ENCODE measurements around the gene IER3. TPM values are rescaled to one million over a fixed set of nuclear protein-coding genes. Genes with fewer than 3 reads are reported as not detected.
A peak's percentile ranks its signal among the peaks of the same experiment; 100 is the strongest.

IER3 gene
- total and polyA plus RNA-seq, 2 of the 13 experiments (the other 11 are each of a cell fraction or from before 2014, with no cell fraction given), result 51.1 to 131 TPM

DNA sequence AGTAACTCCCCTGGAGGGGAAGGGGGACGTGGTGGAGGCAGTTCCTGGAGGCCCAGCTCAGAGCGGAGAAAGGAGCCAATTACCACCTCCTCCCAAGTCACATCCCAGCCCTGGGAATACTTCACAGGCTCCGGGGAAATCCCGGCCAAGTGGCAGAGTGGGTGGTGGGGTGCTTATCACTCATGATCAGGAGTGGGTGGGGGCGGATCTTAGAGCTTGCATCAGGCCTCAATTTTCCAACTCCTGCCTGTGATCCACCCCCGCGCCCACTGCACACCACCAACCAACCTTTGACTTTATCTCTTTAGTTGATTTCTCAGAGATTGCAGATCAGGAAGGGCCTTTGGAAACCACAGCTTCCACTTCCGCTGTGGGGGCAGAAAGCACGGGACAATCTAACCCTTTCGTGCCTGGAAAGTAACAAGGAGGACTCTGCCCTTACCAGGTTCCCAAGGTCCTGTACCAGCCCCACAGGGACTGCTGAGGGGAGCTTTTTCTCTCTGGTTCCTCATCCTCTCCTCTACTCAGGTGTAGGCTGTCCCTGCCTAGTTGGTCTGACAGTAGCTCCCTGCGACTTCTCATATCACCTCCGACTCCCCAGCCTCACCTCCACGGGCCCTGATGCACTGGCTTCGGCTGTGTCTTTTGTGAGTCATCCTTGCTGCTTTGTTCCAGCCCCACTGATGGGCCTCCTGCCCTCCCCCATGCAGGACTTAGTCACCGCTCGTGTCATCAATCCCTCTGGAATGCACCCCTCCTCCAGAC, 24.9 kb upstream of the IER3 start (continued):
- no peak for TF ChIP-seq ELK4 (CRISPR knock-in tag; IDR thresholded peaks at IDR 0.05; ENCODE audit: borderline replicate concordance)
- TF ChIP-seq GFI1 (CRISPR knock-in tag; IDR thresholded peaks at IDR 0.05; ENCODE audit: borderline replicate concordance), result peak; percentile 91
- no peak for TF ChIP-seq RORA (CRISPR knock-in tag; IDR thresholded peaks at IDR 0.05)
- TF ChIP-seq, protein P1, sequence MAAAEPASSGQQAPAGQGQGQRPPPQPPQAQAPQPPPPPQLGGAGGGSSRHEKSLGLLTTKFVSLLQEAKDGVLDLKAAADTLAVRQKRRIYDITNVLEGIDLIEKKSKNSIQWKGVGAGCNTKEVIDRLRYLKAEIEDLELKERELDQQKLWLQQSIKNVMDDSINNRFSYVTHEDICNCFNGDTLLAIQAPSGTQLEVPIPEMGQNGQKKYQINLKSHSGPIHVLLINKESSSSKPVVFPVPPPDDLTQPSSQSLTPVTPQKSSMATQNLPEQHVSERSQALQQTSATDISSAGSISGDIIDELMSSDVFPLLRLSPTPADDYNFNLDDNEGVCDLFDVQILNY (CRISPR knock-in tag; conservative IDR thresholded peaks at IDR 0.05), result 0 out of 2 replicates have a peak, but pooled peaks have one; percentile 12
- TF ChIP-seq, protein P2, sequence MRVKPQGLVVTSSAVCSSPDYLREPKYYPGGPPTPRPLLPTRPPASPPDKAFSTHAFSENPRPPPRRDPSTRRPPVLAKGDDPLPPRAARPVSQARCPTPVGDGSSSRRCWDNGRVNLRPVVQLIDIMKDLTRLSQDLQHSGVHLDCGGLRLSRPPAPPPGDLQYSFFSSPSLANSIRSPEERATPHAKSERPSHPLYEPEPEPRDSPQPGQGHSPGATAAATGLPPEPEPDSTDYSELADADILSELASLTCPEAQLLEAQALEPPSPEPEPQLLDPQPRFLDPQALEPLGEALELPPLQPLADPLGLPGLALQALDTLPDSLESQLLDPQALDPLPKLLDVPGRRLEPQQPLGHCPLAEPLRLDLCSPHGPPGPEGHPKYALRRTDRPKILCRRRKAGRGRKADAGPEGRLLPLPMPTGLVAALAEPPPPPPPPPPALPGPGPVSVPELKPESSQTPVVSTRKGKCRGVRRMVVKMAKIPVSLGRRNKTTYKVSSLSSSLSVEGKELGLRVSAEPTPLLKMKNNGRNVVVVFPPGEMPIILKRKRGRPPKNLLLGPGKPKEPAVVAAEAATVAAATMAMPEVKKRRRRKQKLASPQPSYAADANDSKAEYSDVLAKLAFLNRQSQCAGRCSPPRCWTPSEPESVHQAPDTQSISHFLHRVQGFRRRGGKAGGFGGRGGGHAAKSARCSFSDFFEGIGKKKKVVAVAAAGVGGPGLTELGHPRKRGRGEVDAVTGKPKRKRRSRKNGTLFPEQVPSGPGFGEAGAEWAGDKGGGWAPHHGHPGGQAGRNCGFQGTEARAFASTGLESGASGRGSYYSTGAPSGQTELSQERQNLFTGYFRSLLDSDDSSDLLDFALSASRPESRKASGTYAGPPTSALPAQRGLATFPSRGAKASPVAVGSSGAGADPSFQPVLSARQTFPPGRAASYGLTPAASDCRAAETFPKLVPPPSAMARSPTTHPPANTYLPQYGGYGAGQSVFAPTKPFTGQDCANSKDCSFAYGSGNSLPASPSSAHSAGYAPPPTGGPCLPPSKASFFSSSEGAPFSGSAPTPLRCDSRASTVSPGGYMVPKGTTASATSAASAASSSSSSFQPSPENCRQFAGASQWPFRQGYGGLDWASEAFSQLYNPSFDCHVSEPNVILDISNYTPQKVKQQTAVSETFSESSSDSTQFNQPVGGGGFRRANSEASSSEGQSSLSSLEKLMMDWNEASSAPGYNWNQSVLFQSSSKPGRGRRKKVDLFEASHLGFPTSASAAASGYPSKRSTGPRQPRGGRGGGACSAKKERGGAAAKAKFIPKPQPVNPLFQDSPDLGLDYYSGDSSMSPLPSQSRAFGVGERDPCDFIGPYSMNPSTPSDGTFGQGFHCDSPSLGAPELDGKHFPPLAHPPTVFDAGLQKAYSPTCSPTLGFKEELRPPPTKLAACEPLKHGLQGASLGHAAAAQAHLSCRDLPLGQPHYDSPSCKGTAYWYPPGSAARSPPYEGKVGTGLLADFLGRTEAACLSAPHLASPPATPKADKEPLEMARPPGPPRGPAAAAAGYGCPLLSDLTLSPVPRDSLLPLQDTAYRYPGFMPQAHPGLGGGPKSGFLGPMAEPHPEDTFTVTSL (CRISPR knock-in tag; IDR thresholded peaks at IDR 0.05; ENCODE audit: borderline replicate concordance), result peak; percentile 72; the same call in 1 of the 2 replicates
- no peak for TF ChIP-seq ZFP90 (CRISPR knock-in tag; IDR thresholded peaks at IDR 0.05; ENCODE audit: borderline replicate concordance)
- TF ChIP-seq SOX5 (CRISPR knock-in tag; IDR thresholded peaks at IDR 0.05; ENCODE audit: borderline replicate concordance), result peak; percentile 94
- TF ChIP-seq, protein P3, sequence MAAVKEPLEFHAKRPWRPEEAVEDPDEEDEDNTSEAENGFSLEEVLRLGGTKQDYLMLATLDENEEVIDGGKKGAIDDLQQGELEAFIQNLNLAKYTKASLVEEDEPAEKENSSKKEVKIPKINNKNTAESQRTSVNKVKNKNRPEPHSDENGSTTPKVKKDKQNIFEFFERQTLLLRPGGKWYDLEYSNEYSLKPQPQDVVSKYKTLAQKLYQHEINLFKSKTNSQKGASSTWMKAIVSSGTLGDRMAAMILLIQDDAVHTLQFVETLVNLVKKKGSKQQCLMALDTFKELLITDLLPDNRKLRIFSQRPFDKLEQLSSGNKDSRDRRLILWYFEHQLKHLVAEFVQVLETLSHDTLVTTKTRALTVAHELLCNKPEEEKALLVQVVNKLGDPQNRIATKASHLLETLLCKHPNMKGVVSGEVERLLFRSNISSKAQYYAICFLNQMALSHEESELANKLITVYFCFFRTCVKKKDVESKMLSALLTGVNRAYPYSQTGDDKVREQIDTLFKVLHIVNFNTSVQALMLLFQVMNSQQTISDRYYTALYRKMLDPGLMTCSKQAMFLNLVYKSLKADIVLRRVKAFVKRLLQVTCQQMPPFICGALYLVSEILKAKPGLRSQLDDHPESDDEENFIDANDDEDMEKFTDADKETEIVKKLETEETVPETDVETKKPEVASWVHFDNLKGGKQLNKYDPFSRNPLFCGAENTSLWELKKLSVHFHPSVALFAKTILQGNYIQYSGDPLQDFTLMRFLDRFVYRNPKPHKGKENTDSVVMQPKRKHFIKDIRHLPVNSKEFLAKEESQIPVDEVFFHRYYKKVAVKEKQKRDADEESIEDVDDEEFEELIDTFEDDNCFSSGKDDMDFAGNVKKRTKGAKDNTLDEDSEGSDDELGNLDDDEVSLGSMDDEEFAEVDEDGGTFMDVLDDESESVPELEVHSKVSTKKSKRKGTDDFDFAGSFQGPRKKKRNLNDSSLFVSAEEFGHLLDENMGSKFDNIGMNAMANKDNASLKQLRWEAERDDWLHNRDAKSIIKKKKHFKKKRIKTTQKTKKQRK (IDR thresholded peaks at IDR 0.05; ENCODE audit: low read length), result no peak
- 0 out of 2 replicates have a peak, but pooled peaks have one; percentile 31 for TF ChIP-seq NFATC3 (CRISPR knock-in tag; IDR thresholded peaks at IDR 0.05)
- TF ChIP-seq, protein P4, sequence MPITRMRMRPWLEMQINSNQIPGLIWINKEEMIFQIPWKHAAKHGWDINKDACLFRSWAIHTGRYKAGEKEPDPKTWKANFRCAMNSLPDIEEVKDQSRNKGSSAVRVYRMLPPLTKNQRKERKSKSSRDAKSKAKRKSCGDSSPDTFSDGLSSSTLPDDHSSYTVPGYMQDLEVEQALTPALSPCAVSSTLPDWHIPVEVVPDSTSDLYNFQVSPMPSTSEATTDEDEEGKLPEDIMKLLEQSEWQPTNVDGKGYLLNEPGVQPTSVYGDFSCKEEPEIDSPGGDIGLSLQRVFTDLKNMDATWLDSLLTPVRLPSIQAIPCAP (CRISPR knock-in tag; IDR thresholded peaks at IDR 0.05; ENCODE audit: low read depth), result no peak
- peak; percentile 79; the same call in 1 of the 2 replicates for TF ChIP-seq ZBTB25 (CRISPR knock-in tag; IDR thresholded peaks at IDR 0.05)
- no peak for TF ChIP-seq TCF12 (IDR thresholded peaks at IDR 0.05)
- peak; percentile 84; the same call in 1 of the 2 replicates for TF ChIP-seq TCF12 (CRISPR knock-in tag; IDR thresholded peaks at IDR 0.05)
